HEK293 (cell line): Measurements from ENCODE around the gene ZNF445.

Experiments used
- CTCF ChIA-PET: fragments of 350-600 bp; formaldehyde crosslinking; extraction: SDS; loops from one replicate; lab custom pipeline; 2021; ENCODE audit warnings: antibody characterized with exemption; lab: Yijun Ruan, JAX
- POLR2A ChIA-PET: fragments of 300-600 bp; formaldehyde crosslinking; extraction: SDS; loops from one replicate; lab custom pipeline; 2020; ENCODE audit warnings: antibody characterized with exemption, inconsistent platforms; lab: Yijun Ruan, JAX
- H3K27ac ChIP-seq: fragments of 200-500 bp; sonication (Bioruptor generic); 2 replicates; pipeline ENCODE4 v1.5.1; 2014; ENCODE audit warnings: low read depth, low read length, control low read depth, inconsistent platforms; ENCODE audit errors: extremely low read depth
- H3K36me3 ChIP-seq, 2 experiments: fragments of 200-500 bp in 1 of 2; sonication (Bioruptor generic) in 1 of 2; 1 replicate in 1 of 2; 2 replicates in 1 of 2; pipeline ENCODE4 v1.5.1; 2014 to 2017; ENCODE audit warnings: inconsistent platforms in 2 of 2, low read length in 2 of 2; ENCODE audit not compliant: control insufficient read depth in 2 of 2, insufficient read depth in 1 of 2
- H3K4me1 ChIP-seq: fragments of 200-500 bp; sonication (Bioruptor generic); 2 replicates; pipeline ENCODE4 v1.5.1; 2014; ENCODE audit warnings: mild to moderate bottlenecking, low read length, inconsistent platforms; ENCODE audit not compliant: control insufficient read depth, insufficient read depth
- H3K4me3 ChIP-seq: 2 replicates; pipeline ENCODE4 v1.5.1; 2011; ENCODE audit warnings: low read depth, mild to moderate bottlenecking, control low read depth, low read length, moderate library complexity
- H3K9me3 ChIP-seq: fragments of 200-500 bp; sonication (Bioruptor generic); 2 replicates; pipeline ENCODE4 v1.5.1; 2014; ENCODE audit warnings: low read depth, low read length, inconsistent platforms; ENCODE audit not compliant: control insufficient read depth, insufficient read depth
- BCL6B ChIP-seq: fragments of 450-650 bp; formaldehyde crosslinking; IDR thresholded peaks from 2 replicates; pipeline ENCODE4 v1.5.1; 2017; ENCODE audit warnings: missing biosample characterization, missing genetic modification characterization
- PRDM1 ChIP-seq: fragments of 450-650 bp; formaldehyde crosslinking; IDR thresholded peaks from 2 replicates; pipeline ENCODE4; 2016; ENCODE audit warnings: missing biosample characterization, missing genetic modification characterization
- TSHZ1 ChIP-seq: fragments of 450-650 bp; formaldehyde crosslinking; IDR thresholded peaks from 2 replicates; pipeline ENCODE4 v1.5.1; 2016; ENCODE audit warnings: missing biosample characterization, missing genetic modification characterization, borderline replicate concordance
- ZBTB10 ChIP-seq: fragments of 450-650 bp; formaldehyde crosslinking; IDR thresholded peaks from 2 replicates; pipeline ENCODE4 v1.5.1; 2016; ENCODE audit warnings: missing biosample characterization, missing genetic modification characterization
- ZBTB6 ChIP-seq: fragments of 450-650 bp; formaldehyde crosslinking; IDR thresholded peaks from 2 replicates; pipeline ENCODE4 v1.5.1; 2017; ENCODE audit warnings: missing biosample characterization, missing genetic modification characterization
- ZFP69B ChIP-seq: fragments of 450-650 bp; formaldehyde crosslinking; IDR thresholded peaks from 2 replicates; pipeline ENCODE4 v1.5.1; 2016; ENCODE audit warnings: missing biosample characterization, missing genetic modification characterization
- ZNF10 ChIP-seq: fragments of 450-650 bp; formaldehyde crosslinking; IDR thresholded peaks from 2 replicates; pipeline ENCODE4 v1.5.1; 2017; ENCODE audit warnings: missing biosample characterization, missing genetic modification characterization
- ZNF169 ChIP-seq: fragments of 450-650 bp; formaldehyde crosslinking; IDR thresholded peaks from 2 replicates; pipeline ENCODE4 v1.5.1; 2016; ENCODE audit warnings: missing biosample characterization, missing genetic modification characterization
- ZNF175 ChIP-seq: fragments of 450-650 bp; formaldehyde crosslinking; IDR thresholded peaks from 2 replicates; pipeline ENCODE4 v1.5.1; 2016; ENCODE audit warnings: missing biosample characterization, missing genetic modification characterization
- ZNF18 ChIP-seq: fragments of 450-650 bp; formaldehyde crosslinking; IDR thresholded peaks from 2 replicates; pipeline ENCODE4 v1.5.1; 2016; ENCODE audit warnings: missing biosample characterization, missing genetic modification characterization
- ZNF404 ChIP-seq: fragments of 450-650 bp; formaldehyde crosslinking; IDR thresholded peaks from 2 replicates; pipeline ENCODE4 v1.5.1; 2017; ENCODE audit warnings: missing biosample characterization, missing genetic modification characterization
- ZNF518A ChIP-seq: fragments of 450-650 bp; formaldehyde crosslinking; conservative IDR thresholded peaks from 2 replicates; pipeline ENCODE4 v1.5.1; 2016; ENCODE audit warnings: low read depth, missing biosample characterization, missing genetic modification characterization
- ZNF621 ChIP-seq: fragments of 450-650 bp; formaldehyde crosslinking; IDR thresholded peaks from 2 replicates; pipeline ENCODE4 v1.5.1; 2017; ENCODE audit warnings: missing biosample characterization, missing genetic modification characterization
- ZNF654 ChIP-seq: fragments of 450-650 bp; formaldehyde crosslinking; IDR thresholded peaks from 2 replicates; pipeline ENCODE4 v1.5.1; 2016; ENCODE audit warnings: low read depth, missing biosample characterization, missing genetic modification characterization
- ZNF658 ChIP-seq: fragments of 450-650 bp; formaldehyde crosslinking; IDR thresholded peaks from 2 replicates; pipeline ENCODE4; 2016; ENCODE audit warnings: missing biosample characterization, missing genetic modification characterization
- ZXDB ChIP-seq: fragments of 450-650 bp; formaldehyde crosslinking; IDR thresholded peaks from 2 replicates; pipeline ENCODE4 v1.5.1; 2016; ENCODE audit warnings: missing biosample characterization, missing genetic modification characterization

ZNF445 gene

GRCh38 chr3:44437800-44438199 lies 39.7 kb downstream of the ZNF445 start (continued):
- TF ChIP-seq TSHZ1 (tag by site-specific recombination), result no peak
- no peak for TF ChIP-seq ZNF658 (tag by site-specific recombination)
- no peak for TF ChIP-seq ZBTB6 (tag by site-specific recombination)

- ChIA-PET POLR2A (no interaction called here), CTCF (interaction anchor here (0.7 kb wide), 1 partner anchor 28 kb away, joined by 3 read pairs; no protein-coding TSS in a partner anchor)
- no peak for TF ChIP-seq ZNF621
- TF ChIP-seq ZNF169 (tag by site-specific recombination), result no peak
- no peak for TF ChIP-seq ZNF18 (tag by site-specific recombination)
- no peak for TF ChIP-seq ZBTB10
- TF ChIP-seq ZNF10 (tag by site-specific recombination), result no peak
- TF ChIP-seq ZXDB, result no peak
- TF ChIP-seq ZNF404, result no peak
- TF ChIP-seq ZFP69B, result no peak
- no peak for TF ChIP-seq BCL6B (tag by site-specific recombination)
- TF ChIP-seq PRDM1 (tag by site-specific recombination), result no peak
- TF ChIP-seq ZNF518A (tag by site-specific recombination), result no peak
- TF ChIP-seq ZNF175, result no peak
- TF ChIP-seq ZNF654 (tag by site-specific recombination), result no peak
- Histone ChIP-seq H3K9me3 (no peaks in the 10 kb centered on the region), H3K4me1 (no peaks in the 10 kb centered on the region), H3K27ac (no peak overlapping the region), H3K36me3 (peaks cover 0 to 6% of the 10 kb centered on the region in 2 experiments; a peak in 1 of 3 replicates), H3K4me3 (no peak overlapping the region)
Observed at GRCh38 chr3:44436181-44436580, 41.3 kb downstream of the ZNF445 start.
